Omental fat pad (tissue), 4 donors: ENCODE data around the gene SERPING1. TPM values are rescaled to one million over a fixed set of nuclear protein-coding genes. Genes with fewer than 3 reads are reported as not detected.

Experiments used
- ATAC-seq: fragments of 150-250 bp; one replicate; pipeline ENCODE4 v1.9.1; 2016; ENCODE audit warnings: mild to moderate bottlenecking, moderate library complexity; ENCODE audit not compliant: low FRiP score
- DNase-seq: peaks from one replicate; pipeline ENCODE4 v3.0.0-alpha.2; 2019; ENCODE audit warnings: low spot score
- total RNA-seq, 4 donors: library from RNA; depleted of rRNA; stranded (reverse); fragments of >200 nt; gene quantifications; one replicate each; pipeline ENCODE4 v1.1.0, GENCODE V29; 2016
- TF ChIP-seq, protein P1 (sequence below), 3 donors: fragments of 450-650 bp; IDR thresholded peaks; one replicate each; pipeline ENCODE4 v1.5.1; 2016 to 2017; ENCODE audit warnings: antibody characterized with exemption in 3 of 3, mild to moderate bottlenecking in 3 of 3, moderate library complexity in 2 of 3

The SERPING1 gene
- total RNA-seq, 4 donors from 2014 or later = 500 to 1,674 (median 892) TPM

- no peak for ATAC-seq
These were observed 37.3 kb upstream of the SERPING1 start for GRCh38 chr11:57560146-57560545.

GRCh38 chr11:57562596-57562995 lies 34.9 kb upstream of the SERPING1 start:
- TF ChIP-seq, protein P1, sequence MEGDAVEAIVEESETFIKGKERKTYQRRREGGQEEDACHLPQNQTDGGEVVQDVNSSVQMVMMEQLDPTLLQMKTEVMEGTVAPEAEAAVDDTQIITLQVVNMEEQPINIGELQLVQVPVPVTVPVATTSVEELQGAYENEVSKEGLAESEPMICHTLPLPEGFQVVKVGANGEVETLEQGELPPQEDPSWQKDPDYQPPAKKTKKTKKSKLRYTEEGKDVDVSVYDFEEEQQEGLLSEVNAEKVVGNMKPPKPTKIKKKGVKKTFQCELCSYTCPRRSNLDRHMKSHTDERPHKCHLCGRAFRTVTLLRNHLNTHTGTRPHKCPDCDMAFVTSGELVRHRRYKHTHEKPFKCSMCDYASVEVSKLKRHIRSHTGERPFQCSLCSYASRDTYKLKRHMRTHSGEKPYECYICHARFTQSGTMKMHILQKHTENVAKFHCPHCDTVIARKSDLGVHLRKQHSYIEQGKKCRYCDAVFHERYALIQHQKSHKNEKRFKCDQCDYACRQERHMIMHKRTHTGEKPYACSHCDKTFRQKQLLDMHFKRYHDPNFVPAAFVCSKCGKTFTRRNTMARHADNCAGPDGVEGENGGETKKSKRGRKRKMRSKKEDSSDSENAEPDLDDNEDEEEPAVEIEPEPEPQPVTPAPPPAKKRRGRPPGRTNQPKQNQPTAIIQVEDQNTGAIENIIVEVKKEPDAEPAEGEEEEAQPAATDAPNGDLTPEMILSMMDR (IDR thresholded peaks at IDR 0.05) = no peak
- DNase-seq (no peak), ATAC-seq (no peak)

More at GRCh38 chr11:57560146-57560545, 37.3 kb upstream of the SERPING1 start:
- DNase-seq = no peak
- TF ChIP-seq, protein P1 (IDR thresholded peaks at IDR 0.05) = no peak

DNA sequence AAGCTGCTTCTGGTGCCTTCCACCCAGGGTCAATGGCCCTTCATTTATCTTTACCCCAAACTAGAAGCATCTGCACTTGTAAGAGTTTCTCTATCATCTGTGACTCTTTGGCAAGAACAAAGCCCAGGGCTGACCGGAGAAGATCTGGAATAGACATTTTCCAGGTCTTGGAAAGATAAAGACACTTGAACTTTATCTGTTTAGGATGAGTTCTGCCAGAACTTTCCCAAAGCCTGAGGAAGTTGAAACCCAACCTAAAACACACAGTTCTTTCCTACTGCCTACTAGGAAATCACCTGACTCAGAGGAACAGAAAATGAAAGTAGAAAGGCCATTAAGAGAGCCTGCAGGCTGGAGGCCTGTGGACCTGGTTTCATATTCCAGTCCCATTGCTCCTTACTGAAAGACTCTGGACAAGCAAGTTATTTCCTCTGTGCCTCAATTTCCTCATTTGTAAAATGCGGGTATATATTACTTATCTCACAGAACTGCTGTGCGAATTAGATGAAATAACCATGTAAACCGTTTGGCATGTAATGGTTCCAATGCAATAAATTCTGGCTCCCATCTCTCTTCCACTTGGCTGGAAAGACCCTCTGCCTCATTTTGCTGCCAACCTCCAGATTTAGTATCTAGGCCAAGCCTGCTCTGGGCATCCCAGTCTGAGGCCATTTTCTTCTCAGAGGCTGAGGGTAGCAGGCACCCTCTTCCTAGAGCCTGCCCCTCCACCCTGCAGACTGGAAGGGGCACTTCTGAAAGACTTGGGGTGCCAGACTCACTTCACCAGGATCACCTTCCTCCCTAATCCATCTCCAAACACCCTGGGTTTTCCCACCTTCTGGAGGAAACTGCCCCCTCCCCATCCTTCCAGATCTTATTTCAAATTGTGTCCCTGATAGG lies 31.2 kb upstream of the SERPING1 start:
- DNase-seq (no peak), ATAC-seq (peak; percentile 48)
- TF ChIP-seq, protein P1 (IDR thresholded peaks at IDR 0.05) = no peak

- DNase-seq (no peak), ATAC-seq (no peak)
- TF ChIP-seq, protein P1 (IDR thresholded peaks at IDR 0.05) = no peak
These were observed 30.5 kb upstream of the SERPING1 start for GRCh38 chr11:57566905-57567514.

DNA sequence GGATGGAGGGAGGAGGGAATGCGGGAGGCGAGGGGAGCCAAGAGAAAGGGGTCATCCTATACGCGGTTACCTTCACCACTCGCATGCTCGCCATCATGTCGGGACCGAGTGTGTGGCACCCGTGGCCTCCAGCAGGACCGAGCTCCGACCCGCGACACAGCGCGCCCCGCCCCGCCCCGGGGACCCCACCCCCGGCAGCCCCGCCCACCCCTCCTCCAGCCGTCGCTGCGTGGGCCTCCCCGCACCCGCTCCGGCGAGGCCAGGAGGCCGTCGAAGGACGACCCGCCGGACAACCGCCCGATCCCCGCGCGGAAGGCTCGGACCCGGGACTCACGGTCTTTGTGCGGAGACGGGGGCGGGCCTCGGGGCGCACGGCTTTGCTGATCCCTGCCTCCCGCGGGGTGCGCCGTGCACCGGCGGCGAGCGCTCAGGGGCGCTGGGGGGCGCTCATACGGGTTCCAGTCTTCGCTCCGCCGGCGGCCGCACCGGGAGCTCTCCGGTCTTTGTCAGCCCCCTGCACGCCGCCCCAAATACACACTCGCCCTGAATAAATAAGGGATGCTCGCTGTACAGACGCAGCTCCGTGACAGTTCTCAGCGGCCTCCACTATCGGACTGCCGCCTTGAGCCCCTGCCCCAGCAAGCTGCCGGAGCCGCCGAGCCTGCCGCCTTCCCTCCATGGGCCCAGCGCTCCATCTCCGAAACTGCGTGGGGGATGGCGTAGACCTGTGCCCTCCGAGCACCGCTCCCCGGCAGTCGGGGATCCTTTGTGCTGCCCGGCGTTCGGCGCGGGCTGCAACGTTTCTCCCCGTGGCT lies 29.8 kb upstream of the SERPING1 start, which contains the start of gene UBE2L6:
Gene UBE2L6, minus strand, starts transcription at position 158 of the 815 bp plus-strand sequence. Its CDS starts 61 bp downstream, at position 97.
- peak; percentile 43 for ATAC-seq
- DNase-seq = no peak
- TF ChIP-seq, protein P1 (IDR thresholded peaks at IDR 0.05) = peak in 1 of 3 donors; percentile 86

DNA sequence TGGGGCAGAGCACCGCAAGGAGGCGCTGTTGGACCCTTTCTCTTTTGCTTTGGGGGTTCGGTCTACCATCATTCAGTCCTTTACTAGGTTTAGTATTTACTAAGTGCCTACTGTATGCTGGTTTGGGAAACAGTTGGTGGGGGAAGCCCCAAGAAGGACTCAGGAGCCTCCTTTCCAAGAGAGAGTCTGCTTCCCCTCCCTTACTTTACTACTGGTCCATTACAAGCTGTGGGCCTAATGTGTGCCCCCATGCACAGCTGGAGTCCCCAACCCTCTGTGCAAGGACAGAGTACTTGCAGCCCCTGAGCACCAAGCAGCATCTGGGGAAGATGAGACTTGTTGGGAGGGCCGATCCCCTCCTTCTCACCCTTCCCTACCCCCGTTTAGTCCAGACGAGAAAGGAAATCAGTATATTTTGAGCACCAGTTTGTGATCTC lies 29.1 kb upstream of the SERPING1 start:
- DNase-seq = peak; percentile 91
- TF ChIP-seq, protein P1 (IDR thresholded peaks at IDR 0.05) = peak in 1 of 3 donors; percentile 38
- peak; percentile 78 for ATAC-seq
